ENCODE results near the gene PKMYT1. TPM values are rescaled to one million over a fixed set of nuclear protein-coding genes. Genes with fewer than 3 reads are reported as not detected.

PKMYT1 gene
- polyA plus RNA-seq, 1 donor (not counting 4 experiments of a cell fraction or from before 2014, with no cell fraction given) = 6.9 TPM

GRCh38 chr16:2979669-2980226 lies 498 bp downstream of the PKMYT1 start:
- no peak for FAIRE-seq
- H3K4me1 ChIP-seq (ENCODE audit: control insufficient read depth, extremely low read depth, insufficient read depth, low read length) = peaks cover 28% of the 10 kb centered on the region
- H3K27me3 ChIP-seq (ENCODE audit: control insufficient read depth, extremely low read depth, insufficient read depth, low read length) = no peaks in the 10 kb centered on the region
- H3K4me2 ChIP-seq (ENCODE audit: control insufficient read depth, extremely low read depth, insufficient read depth, low read depth, low read length) = peak overlapping the region; percentile 86
- peak overlapping the region; percentile 90 for H3K9ac ChIP-seq (ENCODE audit: control insufficient read depth, extremely low read depth, insufficient read depth, low read length)
- DNase-seq (ENCODE audit: low read depth, low spot score) = no peak
- peak overlapping the region; percentile 42 for H2AFZ ChIP-seq (ENCODE audit: control insufficient read depth, low read length)
- TF ChIP-seq EZH2 (IDR thresholded peaks at IDR 0.05; ENCODE audit: low read length) (no peak), CTCF (optimal IDR thresholded peaks at IDR 0.05 in 1 of 3, IDR thresholded peaks at IDR 0.05 in 1 of 3, conservative IDR thresholded peaks at IDR 0.05 in 1 of 3; ENCODE audit: extremely low read depth in 1 of 3, insufficient read depth in 2 of 3, low read length in 3 of 3) (no peak)
- no peaks in the 10 kb centered on the region for H4K20me1 ChIP-seq (ENCODE audit: control insufficient read depth, extremely low read depth, insufficient read depth, low read length)
- peaks cover 1 to 3% of the 10 kb centered on the region in 2 experiments for H3K36me3 ChIP-seq (ENCODE audit: control insufficient read depth in 2 of 2, extremely low read depth in 1 of 2, insufficient read depth in 2 of 2, low read length in 2 of 2)
- H3K9me3 ChIP-seq (ENCODE audit: control insufficient read depth, low read depth, low read length) = no peaks in the 10 kb centered on the region
- H3K4me3 ChIP-seq (ENCODE audit: control insufficient read depth in 2 of 3, extremely low read depth in 1 of 3, insufficient read depth in 2 of 3, low read depth in 1 of 3, low read length in 3 of 3) = peak overlapping the region; percentile 63 to 80 (median 80)
- H3K27ac ChIP-seq (ENCODE audit: control insufficient read depth, insufficient read depth, low read length) = peak overlapping the region; percentile 89
- dilution Hi-C loops (cut with MboI; ENCODE audit: extremely low pct_ligation_motif_present, low sequenced_read_pairs) = no loop called here
- no peaks in the 10 kb centered on the region for H3K9me1 ChIP-seq (ENCODE audit: control insufficient read depth, extremely low read depth, insufficient read depth, low read length)
- peaks cover 17% of the 10 kb centered on the region for H3K79me2 ChIP-seq (ENCODE audit: control insufficient read depth, insufficient read depth, low read length)

GRCh38 chr16:2977440-2977839 lies 2.8 kb downstream of the PKMYT1 start:
- Histone ChIP-seq H3K36me3 (ENCODE audit: control insufficient read depth in 2 of 2, extremely low read depth in 1 of 2, insufficient read depth in 2 of 2, low read length in 2 of 2) (peaks cover 1 to 16% of the 10 kb centered on the region in 2 experiments), H3K9me3 (ENCODE audit: control insufficient read depth, low read depth, low read length) (no peaks in the 10 kb centered on the region), H3K9me1 (ENCODE audit: control insufficient read depth, extremely low read depth, insufficient read depth, low read length) (no peaks in the 10 kb centered on the region), H3K27ac (ENCODE audit: control insufficient read depth, insufficient read depth, low read length) (no peak overlapping the region), H2AFZ (ENCODE audit: control insufficient read depth, low read length) (no peak overlapping the region), H3K79me2 (ENCODE audit: control insufficient read depth, insufficient read depth, low read length) (peaks cover 17% of the 10 kb centered on the region), H4K20me1 (ENCODE audit: control insufficient read depth, extremely low read depth, insufficient read depth, low read length) (no peaks in the 10 kb centered on the region), H3K9ac (ENCODE audit: control insufficient read depth, extremely low read depth, insufficient read depth, low read length) (no peak overlapping the region), H3K4me2 (ENCODE audit: control insufficient read depth, extremely low read depth, insufficient read depth, low read depth, low read length) (no peak overlapping the region), H3K4me1 (ENCODE audit: control insufficient read depth, extremely low read depth, insufficient read depth, low read length) (peaks cover 24% of the 10 kb centered on the region), H3K27me3 (ENCODE audit: control insufficient read depth, extremely low read depth, insufficient read depth, low read length) (no peaks in the 10 kb centered on the region), H3K4me3 (ENCODE audit: control insufficient read depth in 2 of 3, extremely low read depth in 1 of 3, insufficient read depth in 2 of 3, low read depth in 1 of 3, low read length in 3 of 3) (no peak overlapping the region)
- no peak for TF ChIP-seq EZH2 (IDR thresholded peaks at IDR 0.05; ENCODE audit: low read length)
- no peak for TF ChIP-seq CTCF (optimal IDR thresholded peaks at IDR 0.05 in 1 of 3, IDR thresholded peaks at IDR 0.05 in 1 of 3, conservative IDR thresholded peaks at IDR 0.05 in 1 of 3; ENCODE audit: extremely low read depth in 1 of 3, insufficient read depth in 2 of 3, low read length in 3 of 3)
- FAIRE-seq = no peak
- dilution Hi-C loops (cut with MboI; ENCODE audit: extremely low pct_ligation_motif_present, low sequenced_read_pairs) = no loop called here
- no peak for DNase-seq (ENCODE audit: low read depth, low spot score)
